ENCODE measurements around the gene SYNPO2. TPM values are rescaled to one million over a fixed set of nuclear protein-coding genes. Genes with fewer than 3 reads are reported as not detected.

Gene SYNPO2
- total RNA-seq, 1 experiment from 2014 or later, result 0.93 TPM

DNA sequence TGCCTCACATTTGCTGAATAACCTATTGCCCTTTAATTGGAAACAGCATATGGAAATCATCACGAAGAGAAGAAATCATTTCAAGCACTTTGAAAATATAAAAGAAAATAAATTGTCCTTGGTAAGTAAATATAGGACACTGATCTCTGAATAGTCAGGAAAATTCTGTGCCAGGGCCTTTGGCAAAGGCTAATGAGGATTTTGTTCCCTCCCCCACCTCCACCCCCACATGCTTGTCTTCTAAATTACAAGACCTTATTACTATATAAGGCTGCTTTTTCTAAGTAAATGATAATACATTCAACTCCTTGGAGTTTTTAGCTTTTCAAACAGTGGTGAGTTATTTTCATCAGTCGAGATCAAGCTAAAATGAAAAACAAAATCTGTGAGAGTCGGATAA is 15.8 kb downstream of the SYNPO2 start:
- TF ChIP-seq FOSL1 (IDR thresholded peaks at IDR 0.05; ENCODE audit: low read depth) (no peak), EGR1 (IDR thresholded peaks at IDR 0.05; ENCODE audit: low read depth) (no peak)
- intact Hi-C loops (cut with micrococcal nuclease), result no loop called here
- no peaks in the 10 kb centered on the region; a peak in 1 of 4 replicates for H3K4me1 ChIP-seq (ENCODE audit: control insufficient read depth in 1 of 2, insufficient read depth in 2 of 2, low read length in 2 of 2)
- no peak for ATAC-seq
- no peaks in the 10 kb centered on the region for H3K27me3 ChIP-seq (ENCODE audit: insufficient read depth, low read length)
- H3K9me2 ChIP-seq (ENCODE audit: insufficient read depth), result no peaks in the 10 kb centered on the region
- no peak overlapping the region for H3K4me3 ChIP-seq (replicated peaks in 1 of 2; ENCODE audit: low read depth in 1 of 2, low read length in 2 of 2)
- ChIA-PET RAD21 (ENCODE audit: low non-redundant PET in 1 of 2, low total read pairs in 2 of 2, uncharacterized antibody in 2 of 2, unreplicated experiment in 2 of 2) (no interaction called here), POLR2A (no interaction called here), CTCF (no interaction called here)
- H3K9me3 ChIP-seq (ENCODE audit: control insufficient read depth in 1 of 2, insufficient read depth in 1 of 2, low read depth in 1 of 2, low read length in 2 of 2), result no peaks in the 10 kb centered on the region
- H3K36me3 ChIP-seq (ENCODE audit: control insufficient read depth in 1 of 2, insufficient read depth in 2 of 2, low read length in 2 of 2), result no peaks in the 10 kb centered on the region
- H3K79me2 ChIP-seq (ENCODE audit: insufficient read depth, low read length), result no peaks in the 10 kb centered on the region
- no peak overlapping the region for H2AFZ ChIP-seq (ENCODE audit: low read depth, low read length, poor library complexity, severe bottlenecking)
- H4K20me1 ChIP-seq (ENCODE audit: insufficient read depth), result no peaks in the 10 kb centered on the region
- no peak overlapping the region for H3K9ac ChIP-seq (ENCODE audit: low read length)
- no peak overlapping the region for H3K27ac ChIP-seq (ENCODE audit: low read depth, low read length)
- DNase-seq (ENCODE audit: low read depth, low spot score), result no peak
- no TSS peak for BruUV-seq (replicated peaks)
- no peak overlapping the region for H3K4me2 ChIP-seq (ENCODE audit: low read length)

DNA sequence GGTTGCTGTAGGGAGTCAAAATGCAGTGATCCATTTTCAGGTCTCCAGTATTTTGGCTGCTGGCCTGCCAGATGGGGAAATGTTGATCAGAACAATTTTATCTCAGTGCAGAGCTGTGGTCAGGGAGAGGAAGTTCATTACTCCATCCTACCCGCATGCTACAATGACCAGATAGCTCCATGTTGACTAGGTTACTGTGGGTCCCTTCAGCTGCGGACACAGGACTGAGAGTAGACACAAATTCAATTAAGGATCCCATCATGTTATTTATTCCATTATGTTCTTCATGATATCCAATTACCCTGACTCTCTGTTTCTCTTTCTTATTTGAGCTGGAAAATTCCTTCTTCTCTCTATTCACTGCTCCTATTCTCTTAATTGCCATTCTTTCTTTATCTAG is 16.3 kb downstream of the SYNPO2 start:
- Histone ChIP-seq H2AFZ (ENCODE audit: low read depth, low read length, poor library complexity, severe bottlenecking) (no peak overlapping the region), H3K4me2 (ENCODE audit: low read length) (no peak overlapping the region), H4K20me1 (ENCODE audit: insufficient read depth) (no peaks in the 10 kb centered on the region), H3K36me3 (ENCODE audit: control insufficient read depth in 1 of 2, insufficient read depth in 2 of 2, low read length in 2 of 2) (no peaks in the 10 kb centered on the region), H3K9me2 (ENCODE audit: insufficient read depth) (no peaks in the 10 kb centered on the region), H3K9me3 (ENCODE audit: control insufficient read depth in 1 of 2, insufficient read depth in 1 of 2, low read depth in 1 of 2, low read length in 2 of 2) (no peaks in the 10 kb centered on the region), H3K9ac (ENCODE audit: low read length) (no peak overlapping the region), H3K79me2 (ENCODE audit: insufficient read depth, low read length) (no peaks in the 10 kb centered on the region), H3K27me3 (ENCODE audit: insufficient read depth, low read length) (no peaks in the 10 kb centered on the region), H3K27ac (ENCODE audit: low read depth, low read length) (no peak overlapping the region), H3K4me1 (ENCODE audit: control insufficient read depth in 1 of 2, insufficient read depth in 2 of 2, low read length in 2 of 2) (no peaks in the 10 kb centered on the region; a peak in 1 of 4 replicates), H3K4me3 (replicated peaks in 1 of 2; ENCODE audit: low read depth in 1 of 2, low read length in 2 of 2) (no peak overlapping the region)
- TF ChIP-seq RAD21 (IDR thresholded peaks at IDR 0.05; ENCODE audit: low read depth), result no peak
- TF ChIP-seq EZH2 (IDR thresholded peaks at IDR 0.05), result no peak
- TF ChIP-seq, protein P1, sequence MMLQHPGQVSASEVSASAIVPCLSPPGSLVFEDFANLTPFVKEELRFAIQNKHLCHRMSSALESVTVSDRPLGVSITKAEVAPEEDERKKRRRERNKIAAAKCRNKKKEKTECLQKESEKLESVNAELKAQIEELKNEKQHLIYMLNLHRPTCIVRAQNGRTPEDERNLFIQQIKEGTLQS (IDR thresholded peaks at IDR 0.05), result no peak
- no peak for TF ChIP-seq JUND (IDR thresholded peaks at IDR 0.05)
- no peak for TF ChIP-seq FOSL1 (IDR thresholded peaks at IDR 0.05; ENCODE audit: low read depth)
- ChIA-PET RAD21 (ENCODE audit: low non-redundant PET in 1 of 2, low total read pairs in 2 of 2, uncharacterized antibody in 2 of 2, unreplicated experiment in 2 of 2) (no interaction called here), CTCF (no interaction called here), POLR2A (no interaction called here)
- DNase-seq (ENCODE audit: low read depth, low spot score) (no peak), ATAC-seq (no peak)
- intact Hi-C loops (cut with micrococcal nuclease), result no loop called here
- no TSS peak for BruUV-seq (replicated peaks)
